Uterus (tissue), 4 donors: ENCODE results near the gene PSMD4. TPM values are rescaled to one million over a fixed set of nuclear protein-coding genes. Genes with fewer than 3 reads are reported as not detected.
"Not testable (repeated sequence)": the region's sequence is repeated elsewhere in the genome, so short reads cannot be mapped to it uniquely, and the experiment has no call there.

Source experiments
- DNase-seq, 2 donors: peaks; one replicate each; pipeline ENCODE4 v3.0.0-alpha.2; 2019 to 2020
- H3K27ac ChIP-seq, 2 donors: fragments of 200-600 bp; sonication (generic); 1 replicate in 1 of 2; 2 replicates in 1 of 2; pipeline ENCODE4 v1.5.1; 2016 to 2018
- H3K27me3 ChIP-seq, 2 donors: fragments of 200-600 bp; sonication (generic); one replicate each; pipeline ENCODE4 v1.5.1; 2018 to 2019; ENCODE audit warnings: control low read depth in 1 of 2
- H3K36me3 ChIP-seq, 2 donors: fragments of 200-600 bp; sonication (generic); one replicate each; pipeline ENCODE4 v1.5.1; 2019; ENCODE audit warnings: control low read depth in 1 of 2
- H3K4me1 ChIP-seq, 2 donors: fragments of 200-600 bp; sonication (generic); one replicate each; pipeline ENCODE4 v1.5.1; 2018 to 2019; ENCODE audit warnings: control low read depth in 1 of 2
- H3K4me3 ChIP-seq, 2 donors: fragments of 200-600 bp; sonication (generic); 1 replicate in 1 of 2; 2 replicates in 1 of 2; pipeline ENCODE4 v1.5.1; 2018 to 2019; ENCODE audit warnings: mild to moderate bottlenecking in 1 of 2
- H3K9me3 ChIP-seq, 2 donors: fragments of 200-600 bp; sonication (generic); one replicate each; pipeline ENCODE4 v1.5.1; 2019; ENCODE audit warnings: control low read depth in 1 of 2
- POLR2A ChIP-seq, 2 donors: fragments of 450-650 bp; IDR thresholded peaks; one replicate each; pipeline ENCODE4 v1.6.1; 2016; ENCODE audit warnings: antibody characterized with exemption in 2 of 2, mild to moderate bottlenecking in 1 of 2, moderate library complexity in 1 of 2
- intact Hi-C: fragments of 100-400 bp; cut with DNase I; formaldehyde crosslinking; loops from one replicate; pipeline ENCODE4 v1.15.1; 2023; ENCODE audit warnings: low total_unique reads
- total RNA-seq, 4 donors: library from RNA; depleted of rRNA in 3 of 4; stranded (reverse); fragments of >200 nt in 3 of 4; gene quantifications; one replicate each; pipeline versions ENCODE4 v1.1.0 to v1.2.4, GENCODE V29; 2014 to 2023
- TF ChIP-seq, protein P1 (sequence below), 4 experiments: fragments of 200-600 bp in 2 of 4; fragments of 450-650 bp in 2 of 4; sonication (generic) in 2 of 4; IDR thresholded peaks; one replicate each; pipeline ENCODE4 v1.5.1; 2016 to 2019; ENCODE audit warnings: antibody characterized with exemption in 4 of 4, mild to moderate bottlenecking in 2 of 4, moderate library complexity in 1 of 4
- donor health status: DM: yes; HTN: yes; CAD: no.

PSMD4 gene
- total RNA-seq: 100 to 1,000 TPM in 1 of 4 donors, 10 to 100 TPM in 3; 73.5 to 114 (median 89.1) TPM

- intact Hi-C loops: loop anchor here (10.0 kb wide), 1 partner anchor 60 kb away; the partner anchor contains the start of genes PIP5K1A and VPS72
- Histone ChIP-seq H3K27me3 (no peaks in the 10 kb centered on the region), H3K27ac (peak within 1 kb of the TSS; percentile 86 to 90), H3K4me1 (peaks cover 0 to 3% of the 10 kb centered on the region in 2 donors), H3K4me3 (peak within 1 kb of the TSS; percentile 80 to 87), H3K9me3 (no peaks in the 10 kb centered on the region), H3K36me3 (no peaks in the 10 kb centered on the region)
- DNase-seq: peak; percentile 95 to 96
- TF ChIP-seq, protein P1, sequence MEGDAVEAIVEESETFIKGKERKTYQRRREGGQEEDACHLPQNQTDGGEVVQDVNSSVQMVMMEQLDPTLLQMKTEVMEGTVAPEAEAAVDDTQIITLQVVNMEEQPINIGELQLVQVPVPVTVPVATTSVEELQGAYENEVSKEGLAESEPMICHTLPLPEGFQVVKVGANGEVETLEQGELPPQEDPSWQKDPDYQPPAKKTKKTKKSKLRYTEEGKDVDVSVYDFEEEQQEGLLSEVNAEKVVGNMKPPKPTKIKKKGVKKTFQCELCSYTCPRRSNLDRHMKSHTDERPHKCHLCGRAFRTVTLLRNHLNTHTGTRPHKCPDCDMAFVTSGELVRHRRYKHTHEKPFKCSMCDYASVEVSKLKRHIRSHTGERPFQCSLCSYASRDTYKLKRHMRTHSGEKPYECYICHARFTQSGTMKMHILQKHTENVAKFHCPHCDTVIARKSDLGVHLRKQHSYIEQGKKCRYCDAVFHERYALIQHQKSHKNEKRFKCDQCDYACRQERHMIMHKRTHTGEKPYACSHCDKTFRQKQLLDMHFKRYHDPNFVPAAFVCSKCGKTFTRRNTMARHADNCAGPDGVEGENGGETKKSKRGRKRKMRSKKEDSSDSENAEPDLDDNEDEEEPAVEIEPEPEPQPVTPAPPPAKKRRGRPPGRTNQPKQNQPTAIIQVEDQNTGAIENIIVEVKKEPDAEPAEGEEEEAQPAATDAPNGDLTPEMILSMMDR (IDR thresholded peaks at IDR 0.05): peak in 1 of 4 experiments; percentile 15
- TF ChIP-seq POLR2A (IDR thresholded peaks at IDR 0.05): peak; percentile 74 to 79
These were observed at the start of gene PSMD4 for GRCh38 chr1:151254217-151255213. PSMD4 (plus strand) TSS chr1:151254734; CDS start chr1:151254783, 49 bp downstream.

GRCh38 chr1:151205381-151205965 lies 49.1 kb upstream of the PSMD4 start:
- H3K36me3 ChIP-seq, H3K27ac ChIP-seq, intact Hi-C loops, H3K27me3 ChIP-seq, H3K9me3 ChIP-seq, DNase-seq, H3K4me3 ChIP-seq, H3K4me1 ChIP-seq: not testable (repeated sequence)

DNA sequence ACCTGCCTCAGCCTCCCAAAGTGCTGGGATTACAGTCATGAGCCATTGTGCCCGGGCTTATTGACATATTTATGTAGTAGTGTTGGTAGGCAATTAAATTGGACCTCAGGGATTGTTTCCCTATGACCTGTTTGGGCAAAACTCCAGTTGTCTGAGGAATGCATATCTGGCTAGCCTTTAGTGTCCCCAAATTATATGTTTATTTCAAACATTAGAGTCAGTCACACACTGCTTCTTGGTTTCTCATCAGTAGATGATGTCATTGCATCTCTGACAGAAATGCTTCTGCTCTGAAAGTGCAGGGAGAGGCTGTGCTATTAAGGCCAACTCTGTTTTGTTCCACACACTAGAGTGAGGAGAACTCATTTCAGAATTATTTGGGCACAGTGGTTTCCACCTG lies 43.7 kb upstream of the PSMD4 start:
- Histone ChIP-seq H3K9me3 (no peaks in the 10 kb centered on the region), H3K27ac (no peak overlapping the region), H3K27me3 (no peaks in the 10 kb centered on the region), H3K4me3 (no peak overlapping the region), H3K4me1 (no peaks in the 10 kb centered on the region), H3K36me3 (no peaks in the 10 kb centered on the region)
- DNase-seq: no peak
- intact Hi-C loops: no loop called here
- TF ChIP-seq POLR2A (IDR thresholded peaks at IDR 0.05): no peak
- TF ChIP-seq, protein P1 (IDR thresholded peaks at IDR 0.05): no peak

- Histone ChIP-seq H3K27ac (no peak overlapping the region), H3K36me3 (no peaks in the 10 kb centered on the region), H3K27me3 (no peaks in the 10 kb centered on the region), H3K4me1 (no peaks in the 10 kb centered on the region), H3K4me3 (no peak overlapping the region), H3K9me3 (no peaks in the 10 kb centered on the region)
- intact Hi-C loops: no loop called here
- DNase-seq: no peak
- no peak for TF ChIP-seq POLR2A (IDR thresholded peaks at IDR 0.05)
- TF ChIP-seq, protein P1 (IDR thresholded peaks at IDR 0.05): no peak
These were observed 42.4 kb upstream of the PSMD4 start for GRCh38 chr1:151211972-151212705.

DNA sequence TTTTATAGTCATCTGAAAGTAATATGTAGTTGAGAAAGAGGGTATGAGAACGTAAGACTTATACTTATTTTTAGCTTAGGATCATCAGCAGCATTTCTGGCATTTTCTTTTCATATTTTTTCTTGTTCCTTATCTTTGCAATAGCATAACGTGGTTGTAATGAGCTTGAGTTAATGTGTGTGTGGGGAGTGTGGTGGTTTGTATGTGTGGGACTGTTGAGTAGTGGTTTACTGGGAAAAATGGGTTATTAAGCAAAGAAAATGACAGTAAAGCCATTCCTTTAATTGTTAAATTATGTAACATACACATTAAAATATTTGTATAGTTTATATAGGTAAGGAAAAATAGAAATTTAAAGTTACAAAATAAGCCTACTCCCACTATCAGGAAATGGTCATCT lies 41.0 kb upstream of the PSMD4 start:
- no peaks in the 10 kb centered on the region for H3K27me3 ChIP-seq
- H3K4me3 ChIP-seq: no peak overlapping the region
- H3K9me3 ChIP-seq: no peaks in the 10 kb centered on the region
- H3K27ac ChIP-seq: no peak overlapping the region
- no peak for DNase-seq
- no peaks in the 10 kb centered on the region for H3K4me1 ChIP-seq
- H3K36me3 ChIP-seq: no peaks in the 10 kb centered on the region
- intact Hi-C loops: no loop called here
- TF ChIP-seq POLR2A (IDR thresholded peaks at IDR 0.05): no peak
- TF ChIP-seq, protein P1 (IDR thresholded peaks at IDR 0.05): no peak
